ENCODE data around the gene TRIM9.

Gene TRIM9

GRCh38 chr14:50932592-50933495 is 162.1 kb downstream of the TRIM9 start:
- no peak for TF ChIP-seq CTCF (IDR thresholded peaks at IDR 0.05; ENCODE audit: extremely low read depth, insufficient read depth, missing control alignments)
- in situ Hi-C loops (cut with MboI; ENCODE audit: low pct_unique_long_range_greater_than_20kb, low sequenced_read_pairs, unreplicated experiment) = no loop called here

GRCh38 chr14:50932156-50932555 is 162.7 kb downstream of the TRIM9 start:
- in situ Hi-C loops (cut with MboI; ENCODE audit: low pct_unique_long_range_greater_than_20kb, low sequenced_read_pairs, unreplicated experiment) = no loop called here
- no peak for TF ChIP-seq CTCF (IDR thresholded peaks at IDR 0.05; ENCODE audit: extremely low read depth, insufficient read depth, missing control alignments)
- DNase-seq (ENCODE audit: low spot score) = no peak

More at GRCh38 chr14:50932592-50933495, 162.1 kb downstream of the TRIM9 start:
- DNase-seq (ENCODE audit: low spot score) = no peak

- TF ChIP-seq CTCF (IDR thresholded peaks at IDR 0.05; ENCODE audit: extremely low read depth, insufficient read depth, missing control alignments) = no peak
- in situ Hi-C loops (cut with MboI; ENCODE audit: low pct_unique_long_range_greater_than_20kb, low sequenced_read_pairs, unreplicated experiment) = no loop called here
- no peak for DNase-seq (ENCODE audit: low spot score)
Measured at GRCh38 chr14:50931559-50931958, 163.3 kb downstream of the TRIM9 start.

GRCh38 chr14:50929506-50929905 is 165.4 kb downstream of the TRIM9 start:
- TF ChIP-seq CTCF (IDR thresholded peaks at IDR 0.05; ENCODE audit: extremely low read depth, insufficient read depth, missing control alignments) = no peak
- DNase-seq (ENCODE audit: low spot score) = no peak
- in situ Hi-C loops (cut with MboI; ENCODE audit: low pct_unique_long_range_greater_than_20kb, low sequenced_read_pairs, unreplicated experiment) = no loop called here

GRCh38 chr14:50928002-50928635 is 166.8 kb downstream of the TRIM9 start:
- no peak for DNase-seq (ENCODE audit: low spot score)
- TF ChIP-seq CTCF (IDR thresholded peaks at IDR 0.05; ENCODE audit: extremely low read depth, insufficient read depth, missing control alignments) = no peak
- in situ Hi-C loops (cut with MboI; ENCODE audit: low pct_unique_long_range_greater_than_20kb, low sequenced_read_pairs, unreplicated experiment) = no loop called here

- TF ChIP-seq CTCF (IDR thresholded peaks at IDR 0.05; ENCODE audit: extremely low read depth, insufficient read depth, missing control alignments) = no peak
- in situ Hi-C loops (cut with MboI; ENCODE audit: low pct_unique_long_range_greater_than_20kb, low sequenced_read_pairs, unreplicated experiment) = no loop called here
- no peak for DNase-seq (ENCODE audit: low spot score)
Measured at GRCh38 chr14:50926851-50927386, 168.0 kb downstream of the TRIM9 start.

Measured in GM13977 (cell line).